NCI-H748 treated with DMSO at 0.1 percent for 48 hours (cell line): ENCODE data around the gene MYRIP.
"Not testable (repeated sequence)": the region's sequence is repeated elsewhere in the genome, so short reads cannot be mapped to it uniquely, and the experiment has no call there.

Experiments
- DNase-seq: peaks from one replicate; lab custom pipeline; 2025; lab: John Stamatoyannopoulos, UW

Gene MYRIP

GRCh38 chr3:39809181-39809994 lies at the start of gene MYRIP:
Gene MYRIP, plus strand, starts transcription at chr3:39809609. Its CDS starts 91,208 bp downstream, at chr3:39900817.
- DNase-seq, result peak; percentile 36

- no peak for DNase-seq
Measured at GRCh38 chr3:39760325-39760724, 49.1 kb upstream of the MYRIP start.

GRCh38 chr3:39762537-39763070 lies 46.8 kb upstream of the MYRIP start:
- no peak for DNase-seq

GRCh38 chr3:39763390-39763789 lies 46.0 kb upstream of the MYRIP start:
- DNase-seq, result no peak

GRCh38 chr3:39765575-39765974 lies 43.8 kb upstream of the MYRIP start:
- DNase-seq, result no peak

- DNase-seq, result no peak
Measured at GRCh38 chr3:39766433-39766832, 43.0 kb upstream of the MYRIP start.

GRCh38 chr3:39766909-39767308 lies 42.5 kb upstream of the MYRIP start:
- DNase-seq, result not testable (repeated sequence)

- DNase-seq, result not testable (repeated sequence)
Measured at GRCh38 chr3:39778168-39778567, 31.2 kb upstream of the MYRIP start.

GRCh38 chr3:39779511-39780230 lies 29.7 kb upstream of the MYRIP start:
- no peak for DNase-seq

GRCh38 chr3:39780352-39780751 lies 29.1 kb upstream of the MYRIP start:
- DNase-seq, result no peak

GRCh38 chr3:39781025-39781424 lies 28.4 kb upstream of the MYRIP start:
- DNase-seq, result no peak

GRCh38 chr3:39781632-39782031 lies 27.8 kb upstream of the MYRIP start:
- no peak for DNase-seq

GRCh38 chr3:39783680-39784079 lies 25.7 kb upstream of the MYRIP start:
- DNase-seq, result no peak

- DNase-seq, result no peak
Measured at GRCh38 chr3:39784922-39785321, 24.5 kb upstream of the MYRIP start.

GRCh38 chr3:39788128-39788883 lies 21.1 kb upstream of the MYRIP start:
- no peak for DNase-seq

GRCh38 chr3:39791603-39792002 lies 17.8 kb upstream of the MYRIP start:
- DNase-seq, result no peak

GRCh38 chr3:39794880-39795279 lies 14.5 kb upstream of the MYRIP start:
- no peak for DNase-seq

GRCh38 chr3:39801216-39801615 lies 8.2 kb upstream of the MYRIP start:
- no peak for DNase-seq

- not testable (repeated sequence) for DNase-seq
Measured at GRCh38 chr3:39802486-39802885, 6.9 kb upstream of the MYRIP start.

GRCh38 chr3:39803956-39804355 lies 5.5 kb upstream of the MYRIP start:
- no peak for DNase-seq

- DNase-seq, result no peak
Measured at GRCh38 chr3:39804951-39805350, 4.5 kb upstream of the MYRIP start.

- no peak for DNase-seq
Measured at GRCh38 chr3:39805650-39806049, 3.8 kb upstream of the MYRIP start.
